Left colon (tissue), 2 donors: ENCODE measurements around the gene PCDHGC4. TPM values are rescaled to one million over a fixed set of nuclear protein-coding genes. Genes with fewer than 3 reads are reported as not detected.

Source experiments
- ATAC-seq: fragments of 200-7000 bp; cut with Tn5 transposase; one replicate; pipeline ENCODE4 v1.9.1; 2020; ENCODE audit warnings: mild to moderate bottlenecking, moderate library complexity
- DNase-seq, 2 donors: peaks; one replicate each; pipeline ENCODE4 v3.0.0-alpha.2; 2020
- intact Hi-C, 2 donors: fragments of 100-400 bp; cut with DNase I in 1 of 2; cut with micrococcal nuclease in 1 of 2; formaldehyde crosslinking; loops; one replicate each; pipeline versions ENCODE4 v1.11.2 to v1.14.0; 2022; cut with DNase I, micrococcal nuclease
- total RNA-seq, 2 donors: library from RNA; stranded (reverse); fragmentation: NEBNext Ultra II Directional; extraction: Animal tissue kit (Norgen Biotek cat#: 25700); gene quantifications; one replicate each; pipeline ENCODE4 v1.2.1, GENCODE V29; 2021
- donor health status: DM: no; HTN: no; CAD: no.
- donor health status: DM: yes; HTN: yes; CAD: no.

The PCDHGC4 gene
- total RNA-seq, 2 donors from 2014 or later: 0.64 to 0.92 TPM

GRCh38 chr5:141508798-141509611, 24.2 kb downstream of the PCDHGC4 start:
- DNase-seq (peak in 1 of 2 donors; percentile 45), ATAC-seq (no peak)
- intact Hi-C loops: no loop called here

- no peak for DNase-seq
- no peak for ATAC-seq
- intact Hi-C loops: loop anchor here in 1 of 2 donors (5.0 kb wide), 1 partner anchor 33 kb away; the partner anchor contains the start of gene PCDHGC3
These were observed 25.3 kb downstream of the PCDHGC4 start for GRCh38 chr5:141510160-141510559.

DNA sequence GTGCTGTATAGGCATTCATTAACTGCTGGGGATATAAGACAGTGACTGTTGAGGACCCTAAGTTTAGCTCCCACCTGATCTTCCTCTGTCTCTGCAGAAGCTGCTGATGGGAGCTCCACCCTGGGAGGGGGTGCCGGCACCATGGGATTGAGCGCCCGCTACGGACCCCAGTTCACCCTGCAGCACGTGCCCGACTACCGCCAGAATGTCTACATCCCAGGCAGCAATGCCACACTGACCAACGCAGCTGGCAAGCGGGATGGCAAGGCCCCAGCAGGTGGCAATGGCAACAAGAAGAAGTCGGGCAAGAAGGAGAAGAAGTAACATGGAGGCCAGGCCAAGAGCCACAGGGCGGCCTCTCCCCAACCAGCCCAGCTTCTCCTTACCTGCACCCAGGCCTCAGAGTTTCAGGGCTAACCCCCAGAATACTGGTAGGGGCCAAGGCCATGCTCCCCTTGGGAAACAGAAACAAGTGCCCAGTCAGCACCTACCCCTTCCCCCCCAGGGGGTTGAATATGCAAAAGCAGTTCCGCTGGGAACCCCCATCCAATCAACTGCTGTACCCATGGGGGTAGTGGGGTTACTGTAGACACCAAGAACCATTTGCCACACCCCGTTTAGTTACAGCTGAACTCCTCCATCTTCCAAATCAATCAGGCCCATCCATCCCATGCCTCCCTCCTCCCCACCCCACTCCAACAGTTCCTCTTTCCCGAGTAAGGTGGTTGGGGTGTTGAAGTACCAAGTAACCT, 26.2 kb downstream of the PCDHGC4 start:
- intact Hi-C loops: loop anchor here in 1 of 2 donors (5.0 kb wide), 1 partner anchor 34 kb away; the partner anchor contains the start of gene PCDHGC3
- ATAC-seq: no peak
- DNase-seq: no peak

DNA sequence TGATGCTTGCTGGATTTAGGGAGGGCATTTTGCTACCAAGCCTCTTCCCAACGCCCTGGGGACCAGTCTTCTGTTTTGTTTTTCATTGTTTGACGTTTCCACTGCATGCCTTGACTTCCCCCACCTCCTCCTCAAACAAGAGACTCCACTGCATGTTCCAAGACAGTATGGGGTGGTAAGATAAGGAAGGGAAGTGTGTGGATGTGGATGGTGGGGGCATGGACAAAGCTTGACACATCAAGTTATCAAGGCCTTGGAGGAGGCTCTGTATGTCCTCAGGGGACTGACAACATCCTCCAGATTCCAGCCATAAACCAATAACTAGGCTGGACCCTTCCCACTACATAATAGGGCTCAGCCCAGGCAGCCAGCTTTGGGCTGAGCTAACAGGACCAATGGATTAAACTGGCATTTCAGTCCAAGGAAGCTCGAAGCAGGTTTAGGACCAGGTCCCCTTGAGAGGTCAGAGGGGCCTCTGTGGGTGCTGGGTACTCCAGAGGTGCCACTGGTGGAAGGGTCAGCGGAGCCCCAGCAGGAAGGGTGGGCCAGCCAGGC, 27.0 kb downstream of the PCDHGC4 start:
- intact Hi-C loops: loop anchor here in 1 of 2 donors (5.0 kb wide), 1 partner anchor 35 kb away; the partner anchor contains the start of gene PCDHGC3
- no peak for ATAC-seq
- no peak for DNase-seq

GRCh38 chr5:141512390-141512910, 27.6 kb downstream of the PCDHGC4 start:
- ATAC-seq (peak; percentile 77), DNase-seq (peak; percentile 84 to 94)
- intact Hi-C loops: loop anchor here in 1 of 2 donors (5.0 kb wide), 1 partner anchor 35 kb away; the partner anchor contains the start of gene PCDHGC3

DNA sequence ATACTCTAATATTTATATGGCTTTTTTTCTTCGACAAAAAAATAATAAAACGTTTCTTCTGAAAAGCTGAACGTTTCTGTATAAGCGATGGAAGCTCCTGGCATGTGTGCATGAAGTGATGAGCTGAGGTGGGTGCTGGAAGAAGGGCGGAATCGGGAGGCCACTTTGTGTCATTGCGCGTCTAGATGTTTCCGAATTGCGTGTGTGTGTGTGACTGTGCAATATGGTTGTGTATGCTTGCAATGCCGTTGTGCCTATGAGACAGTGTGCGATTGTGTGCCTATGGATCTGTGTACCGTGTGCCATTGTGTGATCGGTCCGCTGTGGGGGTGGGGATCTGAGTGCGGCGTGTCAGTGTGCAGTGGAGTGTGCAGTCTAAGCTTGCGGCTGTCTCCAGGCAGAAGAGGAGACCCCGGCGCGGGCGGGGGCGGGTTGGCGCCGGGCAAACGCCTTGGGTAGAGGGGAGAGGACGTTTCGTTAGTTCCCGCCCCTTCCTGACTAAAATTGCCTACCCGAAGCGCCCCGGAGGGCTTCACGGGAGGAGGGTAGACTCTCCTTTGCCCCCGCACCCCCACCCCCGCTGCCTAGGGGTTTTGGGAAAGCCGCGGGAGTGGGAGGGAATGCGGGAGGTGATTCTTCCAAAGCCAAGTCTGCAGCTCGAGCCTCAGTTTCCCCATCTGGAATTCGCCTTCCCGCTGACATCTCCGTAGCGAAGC, 28.2 kb downstream of the PCDHGC4 start:
- DNase-seq (peak; percentile 52 to 60), ATAC-seq (peak; percentile 54)
- intact Hi-C loops: loop anchor here in 1 of 2 donors (5.0 kb wide), 1 partner anchor 36 kb away; the partner anchor contains the start of gene PCDHGC3

DNA sequence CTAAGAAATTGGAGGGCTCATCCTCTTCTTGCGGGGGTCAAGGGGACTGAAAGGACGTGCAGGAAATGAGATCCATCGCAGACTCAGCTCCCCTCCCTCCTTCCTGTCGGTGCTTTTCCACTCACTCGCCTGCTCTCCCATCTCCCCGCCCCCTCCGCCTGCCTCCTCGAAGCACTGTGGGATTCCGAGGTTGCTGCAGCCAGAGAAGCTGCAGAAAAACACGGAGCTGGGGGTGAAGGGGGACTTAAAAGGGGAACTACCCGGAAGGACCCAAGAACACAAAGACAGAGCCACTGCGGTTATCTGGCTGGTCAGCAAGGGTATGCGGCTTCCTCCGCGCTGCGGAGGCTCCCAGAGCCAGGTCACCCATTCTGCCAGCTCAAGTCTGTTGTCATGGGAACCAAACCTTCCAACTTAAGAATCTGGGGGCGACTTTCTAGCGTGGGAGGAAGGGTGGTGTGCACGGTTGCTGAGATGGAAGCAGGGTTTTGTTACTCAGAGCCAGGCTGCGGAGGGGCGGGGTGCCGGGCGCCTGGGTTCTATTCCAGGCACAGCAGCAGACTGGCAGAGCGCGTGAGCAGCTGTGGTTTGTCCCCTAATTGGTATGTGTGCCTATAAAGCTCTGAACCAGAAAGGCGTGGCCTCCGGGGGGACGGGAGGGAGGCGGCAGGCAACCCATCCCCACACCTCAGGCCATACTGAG, 28.9 kb downstream of the PCDHGC4 start:
- DNase-seq (peak; percentile 71 to 81), ATAC-seq (peak; percentile 47)
- intact Hi-C loops: loop anchor here in 1 of 2 donors (5.0 kb wide), 1 partner anchor 36 kb away; the partner anchor contains the start of gene PCDHGC3

DNA sequence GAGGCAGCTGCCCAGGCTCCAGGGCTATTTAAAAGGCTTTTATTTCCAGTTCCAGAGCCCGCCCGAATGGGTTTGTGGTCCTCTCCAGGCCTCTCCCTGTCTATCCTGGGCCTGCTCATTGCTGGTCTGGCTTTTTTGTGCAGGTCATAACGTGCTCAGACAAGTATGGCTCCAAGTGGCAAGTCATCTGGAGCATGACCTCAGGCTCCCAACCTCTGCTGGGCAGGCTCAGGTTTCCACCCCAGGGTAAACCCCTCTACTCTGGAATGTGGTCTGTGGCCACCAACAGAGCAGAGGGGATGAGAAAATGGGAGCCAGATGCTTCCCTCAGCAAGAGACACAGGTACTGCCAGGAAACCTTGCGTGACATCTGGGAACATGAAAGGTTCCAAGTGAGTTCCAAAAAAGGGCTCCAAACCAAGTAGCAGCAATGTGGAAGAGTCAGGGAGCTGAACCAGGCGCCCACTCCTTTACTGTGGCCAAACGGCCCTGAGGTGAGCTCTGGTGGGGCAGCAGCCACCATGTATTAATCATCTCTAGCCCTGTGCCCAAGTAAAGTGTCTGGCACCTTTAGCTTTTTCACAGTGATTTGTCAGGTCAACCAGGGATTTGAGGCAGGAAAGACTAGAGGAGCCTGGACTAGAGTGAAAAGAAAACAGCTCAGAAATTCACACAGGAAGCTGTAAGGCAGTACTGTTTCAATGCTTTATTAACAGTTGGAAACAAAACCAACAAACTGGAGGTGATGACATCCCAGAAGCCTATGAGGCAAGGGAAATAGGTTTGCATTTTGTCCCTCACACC, 29.7 kb downstream of the PCDHGC4 start:
- intact Hi-C loops: loop anchor here in 1 of 2 donors (5.0 kb wide), 1 partner anchor 37 kb away; the partner anchor contains the start of gene PCDHGC3
- ATAC-seq (no peak), DNase-seq (no peak)

- ATAC-seq (no peak), DNase-seq (no peak)
- intact Hi-C loops: no loop called here
These were observed 30.3 kb downstream of the PCDHGC4 start for GRCh38 chr5:141515141-141515540.

GRCh38 chr5:141515946-141516671, 31.3 kb downstream of the PCDHGC4 start:
- DNase-seq: no peak
- intact Hi-C loops: no loop called here
- no peak for ATAC-seq

- DNase-seq: no peak
- intact Hi-C loops: no loop called here
These were observed 31.8 kb downstream of the PCDHGC4 start for GRCh38 chr5:141516672-141517025.

DNA sequence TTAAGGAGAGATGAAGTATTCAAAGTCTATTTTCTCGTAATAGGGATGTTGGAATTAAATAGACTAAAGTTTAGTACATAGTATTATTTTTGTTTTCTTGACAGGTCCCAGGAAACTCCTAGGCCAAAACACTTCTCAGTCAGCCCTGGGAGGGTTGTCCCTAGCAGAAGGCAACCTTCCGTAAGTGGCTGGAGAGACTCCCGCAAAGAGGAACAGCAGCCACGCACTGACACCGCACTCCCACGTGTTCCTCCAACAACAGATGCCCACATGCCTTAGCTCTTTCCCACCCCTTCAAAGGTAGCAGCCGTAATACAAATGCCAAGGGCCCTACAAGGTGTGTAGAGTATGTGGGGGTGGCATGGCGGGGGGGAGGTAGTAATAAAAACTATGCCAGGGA, 32.5 kb downstream of the PCDHGC4 start:
- intact Hi-C loops: no loop called here
- ATAC-seq: no peak
- DNase-seq: no peak

More at GRCh38 chr5:141516672-141517025, 31.8 kb downstream of the PCDHGC4 start:
- ATAC-seq: no peak

DNA sequence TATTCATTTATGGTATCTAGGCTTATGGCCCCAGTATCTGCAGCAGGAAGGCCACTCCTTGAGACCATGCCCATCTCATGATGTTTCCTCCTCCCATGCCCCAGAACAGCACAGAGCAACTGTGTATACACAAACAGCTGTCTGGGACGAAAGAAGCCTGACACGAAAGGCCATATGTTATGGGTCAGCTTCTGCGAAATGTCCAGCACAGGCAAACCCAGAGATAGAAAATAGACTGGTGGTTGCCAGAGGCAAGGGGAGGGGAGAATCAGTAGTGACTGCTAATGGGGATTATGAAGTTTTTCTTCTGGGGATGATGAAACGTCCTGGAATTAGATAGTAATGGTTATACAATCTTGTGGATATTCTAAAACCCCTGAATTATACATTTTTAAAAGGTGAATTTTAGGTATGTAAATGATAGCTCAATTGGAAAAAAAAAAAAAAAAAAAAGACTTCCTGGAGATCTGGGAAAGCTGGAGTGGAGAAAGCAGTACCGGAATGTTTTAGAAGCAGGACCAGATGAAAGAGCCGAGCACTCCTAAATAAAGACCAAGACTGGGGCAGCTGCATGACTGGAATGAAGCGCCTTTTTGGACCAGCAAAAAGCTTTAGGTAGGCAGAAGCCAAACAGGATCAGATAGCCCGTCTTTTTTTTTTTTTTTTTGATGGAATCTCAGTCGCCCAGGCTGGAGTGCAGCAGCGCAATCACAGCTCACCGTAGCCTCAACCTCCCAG, 33.2 kb downstream of the PCDHGC4 start:
- intact Hi-C loops: no loop called here
- ATAC-seq (no peak), DNase-seq (no peak)

DNA sequence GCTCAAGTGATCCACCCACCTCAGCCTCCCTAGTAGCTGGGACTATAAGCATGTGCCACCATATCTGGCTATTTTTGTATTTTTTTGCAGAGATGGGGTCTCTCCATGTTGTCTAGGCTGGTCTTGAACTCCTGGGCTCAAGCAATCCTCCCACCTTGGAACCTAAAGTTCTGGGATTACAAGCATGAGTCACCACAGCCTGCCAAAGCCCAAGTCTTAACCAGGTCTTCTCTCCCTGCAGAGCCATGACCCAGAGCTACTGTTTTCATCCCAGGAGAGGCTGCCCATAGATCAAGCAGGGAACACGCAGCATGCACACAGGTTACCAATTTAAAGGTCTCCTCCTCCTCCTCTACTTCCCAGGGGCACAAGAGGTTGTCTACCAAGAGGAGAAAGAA, 33.8 kb downstream of the PCDHGC4 start:
- intact Hi-C loops: no loop called here
- ATAC-seq (no peak), DNase-seq (no peak)
